ENCODE results near the gene ZG16B.

GRCh38 chr16:2825906-2826305 is 4.2 kb upstream of the ZG16B start:
- TF ChIP-seq POLR2A (IDR thresholded peaks at IDR 0.05; ENCODE audit: low read depth) (no peak), CTCF (IDR thresholded peaks at IDR 0.05) (no peak)
